Hematopoietic multipotent progenitor cell treated with erythropoietin and hydrocortisone succinate and interleukin-3 and kit ligand, for 8 days (in vitro differentiated cells): Measurements from ENCODE around the gene GOLGA6D.
"Not testable (repeated sequence)": the region's sequence is repeated elsewhere in the genome, so short reads cannot be mapped to it uniquely, and the experiment has no call there.

Experiments
- DNase-seq: peaks from one replicate; pipeline ENCODE4 v3.0.0-alpha.2; 2015

GOLGA6D gene

GRCh38 chr15:75284152-75284551 lies 1.5 kb downstream of the GOLGA6D start:
- DNase-seq: not testable (repeated sequence)

DNA sequence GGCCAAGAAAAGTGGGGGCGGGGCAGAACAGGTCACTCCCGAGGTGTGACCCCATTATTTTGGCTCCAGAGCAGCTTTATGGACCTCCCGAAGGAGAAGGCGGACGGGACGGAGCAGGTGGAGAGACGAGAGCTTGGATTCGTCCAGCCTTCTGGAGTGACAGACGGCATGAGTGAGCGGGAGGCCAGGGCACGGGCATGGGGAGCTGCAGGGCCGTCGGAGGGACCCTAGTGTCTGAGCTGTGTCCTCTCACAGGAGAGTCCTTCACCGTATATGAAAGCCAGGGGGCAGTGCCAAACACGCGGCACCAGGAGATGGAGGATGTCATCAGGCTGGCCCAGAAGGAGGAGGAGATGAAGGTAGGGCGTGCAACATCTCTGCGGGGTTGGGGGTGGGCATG lies 11.0 kb downstream of the GOLGA6D start:
- DNase-seq: not testable (repeated sequence)

DNA sequence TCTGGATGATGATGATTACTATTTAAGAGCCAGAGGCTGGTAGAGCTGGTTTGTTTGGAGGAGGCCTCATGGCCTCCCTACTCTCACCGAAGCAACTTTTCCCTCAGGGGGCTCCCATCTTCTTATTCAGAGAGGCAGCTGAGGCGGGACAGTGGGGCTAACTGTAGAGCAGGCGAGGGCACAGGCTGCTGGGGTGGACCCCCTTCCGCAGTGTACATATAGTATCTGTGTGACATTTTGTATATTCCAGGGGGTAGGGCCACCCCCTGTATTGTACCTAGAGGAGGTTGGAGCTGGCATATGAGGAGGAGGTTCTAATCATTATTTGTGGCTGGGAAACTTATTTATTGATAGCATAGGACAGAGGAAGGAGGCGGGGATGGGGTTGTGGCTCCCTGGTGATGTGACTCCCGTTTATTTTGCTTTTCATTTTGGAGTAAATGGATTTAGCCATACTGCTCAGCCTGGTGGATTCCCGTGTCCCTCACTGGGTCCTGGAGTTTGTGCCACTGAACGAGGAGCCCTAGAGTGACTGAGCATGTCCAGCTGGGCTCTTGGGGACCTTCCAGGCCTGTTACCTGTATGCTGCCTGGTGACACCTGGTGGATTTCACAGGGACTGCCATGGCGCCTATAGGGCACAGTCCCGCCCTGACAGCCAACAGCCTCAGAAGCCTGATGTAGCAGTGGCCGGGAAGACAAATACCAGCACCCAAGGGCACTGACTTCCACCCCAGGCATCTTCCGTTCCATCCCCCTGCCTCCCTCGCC lies 16.1 kb downstream of the GOLGA6D start:
- DNase-seq: not testable (repeated sequence)

DNA sequence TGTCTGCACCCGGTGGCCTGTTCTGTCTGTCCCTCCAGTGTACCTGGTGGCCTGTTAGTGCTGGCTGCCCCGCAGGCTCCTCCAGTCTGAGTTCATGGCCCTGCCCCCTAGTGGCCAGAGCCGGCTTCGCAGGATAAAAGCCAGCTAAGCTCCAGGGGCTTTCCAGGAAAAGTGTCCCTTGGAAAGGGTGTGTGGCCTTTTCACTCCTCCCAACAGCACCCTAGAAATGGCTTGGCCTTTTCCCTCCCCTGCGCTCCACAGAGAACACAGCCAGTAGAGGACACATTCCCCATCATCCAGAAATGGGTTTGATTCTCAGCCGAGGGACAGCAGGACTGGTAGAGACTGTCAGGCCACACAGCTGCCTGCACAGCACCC lies 16.7 kb downstream of the GOLGA6D start:
- DNase-seq: not testable (repeated sequence)

- not testable (repeated sequence) for DNase-seq
These were observed 17.4 kb downstream of the GOLGA6D start for GRCh38 chr15:75300026-75300425.

DNA sequence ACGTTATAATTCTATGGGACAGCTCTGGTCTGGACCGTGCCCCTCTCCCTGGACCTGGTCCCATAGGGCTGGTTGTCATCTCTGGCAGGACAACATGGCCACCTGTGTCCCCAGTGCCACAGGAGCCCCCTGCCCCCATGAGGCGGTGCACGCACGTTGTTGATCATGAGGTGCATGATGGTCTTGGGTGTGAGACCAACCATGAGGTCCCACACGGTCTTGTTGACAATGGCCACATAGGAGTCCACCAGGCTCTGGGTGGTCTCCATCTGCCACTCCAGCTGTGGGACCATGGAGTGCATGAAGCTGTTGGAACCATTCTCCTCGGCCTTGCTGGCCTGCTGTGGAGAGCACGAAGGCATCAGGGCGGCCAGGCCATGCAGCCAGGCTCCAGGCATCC lies 19.7 kb downstream of the GOLGA6D start:
- DNase-seq: no peak

DNA sequence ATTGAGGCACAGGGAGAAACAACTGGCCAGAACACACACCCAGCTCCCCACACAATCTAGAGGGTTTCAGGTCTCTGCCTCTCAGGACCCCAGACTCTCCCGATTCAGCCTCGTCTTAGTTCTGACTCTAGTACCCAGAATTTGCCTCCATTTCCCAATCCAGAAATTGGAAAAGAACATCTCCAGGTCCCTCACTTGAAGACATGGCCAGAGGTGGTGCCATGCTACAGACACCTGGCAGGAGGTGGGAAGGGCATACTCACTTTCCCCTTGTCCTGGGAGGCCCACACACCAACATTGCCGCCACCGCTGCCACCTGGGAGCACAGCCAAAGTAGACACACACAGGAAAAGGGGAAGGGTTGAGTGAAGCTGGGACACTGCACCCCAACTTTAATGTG lies 20.1 kb downstream of the GOLGA6D start:
- not testable (repeated sequence) for DNase-seq

GRCh38 chr15:75306188-75306587 lies 23.6 kb downstream of the GOLGA6D start:
- no peak for DNase-seq

DNA sequence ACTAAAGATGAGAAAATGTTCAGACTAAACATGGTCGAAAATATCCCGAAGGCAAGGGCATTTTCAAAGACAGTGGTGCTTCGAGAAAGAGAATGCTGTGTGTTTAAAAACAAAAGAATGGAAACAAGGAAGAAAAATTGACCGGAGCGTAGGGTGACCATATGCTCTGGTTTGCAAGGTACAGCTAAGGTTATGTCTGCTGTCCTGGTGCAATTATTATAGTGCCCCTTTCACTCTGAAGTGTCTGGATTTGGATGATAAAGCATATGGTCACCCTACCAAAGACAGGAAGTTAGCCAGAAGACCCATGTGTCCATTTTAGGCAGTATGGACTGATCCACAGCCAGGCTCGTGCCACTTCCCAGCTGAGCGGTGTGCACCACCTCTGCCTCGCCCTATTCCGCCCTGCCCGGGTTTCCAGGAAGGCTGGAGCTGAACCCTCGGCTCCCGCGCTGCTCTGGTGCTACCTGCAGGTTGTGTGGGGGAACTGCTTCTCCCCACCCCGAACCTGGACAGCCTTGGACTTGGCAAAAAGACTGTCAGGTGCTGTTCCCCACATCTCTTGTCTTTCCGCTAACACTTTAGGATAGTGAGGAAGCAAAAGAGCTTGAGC lies 25.2 kb downstream of the GOLGA6D start:
- DNase-seq: peak; percentile 51

GRCh38 chr15:75309711-75310110 lies 27.1 kb downstream of the GOLGA6D start:
- no peak for DNase-seq

- DNase-seq: peak; percentile 11
These were observed 29.9 kb downstream of the GOLGA6D start for GRCh38 chr15:75312548-75312947.

DNA sequence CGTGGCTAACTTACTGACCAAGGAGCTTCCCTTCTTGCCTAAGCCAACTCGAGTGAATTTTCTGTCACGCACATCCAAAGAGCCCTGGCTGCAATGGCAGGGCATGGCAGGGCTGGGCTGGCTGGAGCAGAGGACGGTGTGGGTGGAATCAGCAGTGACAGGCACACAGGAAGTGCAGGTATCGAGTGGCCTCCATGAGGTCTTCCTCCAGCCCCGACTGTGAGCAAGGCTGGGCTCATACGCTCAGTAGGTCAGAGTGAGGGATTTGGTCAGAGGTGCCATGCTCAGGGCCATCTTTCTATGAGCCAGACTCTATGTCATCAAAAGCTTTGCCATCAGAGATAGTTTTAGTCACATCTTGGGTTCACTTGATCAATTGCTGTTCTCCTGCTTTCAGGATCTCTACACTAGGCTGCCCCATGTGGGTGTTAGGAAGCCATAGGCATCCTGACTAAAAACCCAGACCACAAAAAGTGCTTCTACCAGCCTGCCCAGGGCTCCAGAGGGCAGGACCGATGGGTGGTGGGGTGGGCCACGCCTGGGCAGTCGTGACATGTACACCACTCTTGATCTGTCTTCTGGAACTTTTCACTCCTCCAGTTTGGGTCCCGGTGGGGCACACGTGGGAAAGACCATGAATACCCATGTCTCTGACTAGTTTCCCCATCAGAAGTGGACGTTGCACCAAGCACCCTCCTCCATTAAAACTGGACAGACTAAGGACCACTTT lies 30.6 kb downstream of the GOLGA6D start:
- no peak for DNase-seq

- no peak for DNase-seq
These were observed 32.1 kb downstream of the GOLGA6D start for GRCh38 chr15:75314552-75315290.

DNA sequence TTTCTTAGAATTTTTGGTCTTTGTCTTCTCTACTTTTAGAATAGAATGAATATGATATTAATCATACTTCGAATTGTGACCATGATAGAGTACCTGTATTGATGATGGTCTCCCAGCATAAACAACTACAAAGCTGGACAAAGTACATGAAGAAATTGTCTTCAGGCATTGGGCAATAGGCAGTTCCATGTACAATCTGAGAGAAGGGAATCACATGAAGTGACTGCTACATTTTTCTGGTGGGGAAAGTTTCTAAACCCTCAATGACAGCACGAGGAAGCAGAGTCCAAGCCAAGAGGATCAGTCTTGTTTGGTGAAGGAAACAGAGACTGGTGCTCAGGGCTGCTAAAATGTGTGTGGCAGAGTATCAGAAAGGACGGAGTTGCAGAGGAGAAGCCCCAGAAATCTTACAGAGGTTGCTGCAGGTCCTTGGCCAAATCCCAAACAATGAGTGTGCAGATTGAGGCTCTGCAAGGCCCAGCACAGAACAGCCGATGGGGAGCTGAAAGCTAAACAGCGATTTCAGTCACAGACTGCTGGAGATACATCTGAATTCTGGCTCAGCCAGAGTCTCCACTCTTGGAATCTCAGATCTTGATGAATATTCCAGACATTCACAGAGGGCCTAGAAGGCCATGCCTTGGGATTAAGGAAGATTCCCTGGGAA lies 36.7 kb downstream of the GOLGA6D start:
- not testable (repeated sequence) for DNase-seq

GRCh38 chr15:75321711-75322110 lies 39.1 kb downstream of the GOLGA6D start:
- DNase-seq: no peak

- DNase-seq: no peak
These were observed 43.3 kb downstream of the GOLGA6D start for GRCh38 chr15:75325922-75326321.

- DNase-seq: no peak
These were observed 44.4 kb downstream of the GOLGA6D start for GRCh38 chr15:75327005-75327404.

DNA sequence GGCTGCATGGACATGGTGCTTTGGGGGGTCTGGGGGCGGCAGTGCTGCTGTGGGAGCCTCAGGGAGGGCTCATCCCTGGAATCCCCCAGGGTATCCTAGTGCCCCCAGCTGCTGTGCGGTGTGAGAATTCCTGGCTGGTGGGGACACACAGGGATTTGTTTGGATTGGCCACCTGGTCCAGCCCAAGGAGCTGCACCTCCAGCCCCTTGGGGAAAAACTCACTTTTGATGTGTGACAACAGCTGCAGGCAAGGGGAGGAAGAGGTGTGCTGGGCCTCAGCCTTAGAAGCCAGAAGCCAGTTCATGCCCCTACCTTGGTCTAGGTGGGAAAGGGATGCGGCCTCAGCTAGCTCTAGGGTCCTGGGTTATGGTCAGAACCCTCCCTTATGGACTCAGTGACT lies 44.9 kb downstream of the GOLGA6D start:
- DNase-seq: no peak

- no peak for DNase-seq
These were observed 46.1 kb downstream of the GOLGA6D start for GRCh38 chr15:75328493-75329314.

DNA sequence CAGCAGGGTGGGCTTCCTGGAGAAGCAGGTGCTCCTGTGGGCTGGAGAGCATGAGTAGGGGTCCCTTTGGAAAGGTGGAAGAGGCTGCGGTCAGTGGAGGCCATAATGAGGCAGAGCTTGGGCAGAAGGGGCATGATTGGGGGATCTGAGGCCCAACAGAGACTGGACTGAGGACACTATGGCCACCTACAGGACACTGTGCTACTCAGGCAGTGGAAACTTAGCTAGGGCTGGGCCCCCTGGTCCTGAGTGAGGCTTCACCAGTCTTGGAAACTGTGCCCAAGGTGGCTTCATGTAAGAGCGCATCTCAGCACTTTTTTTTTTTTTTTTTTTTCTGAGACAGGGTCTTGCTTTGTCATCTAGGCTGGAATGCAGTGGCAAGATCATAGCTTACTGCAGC lies 46.9 kb downstream of the GOLGA6D start:
- DNase-seq: no peak

DNA sequence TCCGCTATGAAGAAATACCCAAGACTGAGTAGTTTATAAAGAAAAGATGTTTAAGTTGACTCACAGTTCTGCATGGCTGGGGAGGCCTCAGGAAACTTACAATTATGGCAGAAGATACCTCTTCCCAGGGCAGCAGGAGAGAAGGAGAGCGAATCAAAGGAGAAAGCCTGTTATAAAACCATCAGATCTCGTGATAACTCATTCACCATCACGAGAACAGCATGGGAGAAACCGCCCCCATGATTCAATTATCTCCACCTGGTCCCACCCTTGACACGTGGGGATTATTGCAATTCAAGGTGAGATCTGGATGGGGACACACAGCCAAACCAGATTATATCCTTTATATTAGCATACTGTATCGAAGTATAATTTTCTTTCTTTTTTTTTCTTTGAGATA lies 49.5 kb downstream of the GOLGA6D start:
- DNase-seq: not testable (repeated sequence)
